Jurkat, Clone E6-1 (cell line): ENCODE results near the gene BPI. TPM values are rescaled to one million over a fixed set of nuclear protein-coding genes. Genes with fewer than 3 reads are reported as not detected.
A peak's percentile ranks its signal among the peaks of the same experiment; 100 is the strongest.
"Not testable (repeated sequence)": the region's sequence is repeated elsewhere in the genome, so short reads cannot be mapped to it uniquely, and the experiment has no call there.

ENCODE experiments used
- DNase-seq: peaks from one replicate; pipeline ENCODE4 v3.0.0-alpha.2; 2011; ENCODE audit warnings: low read depth, low spot score
- H3K4me3 ChIP-seq: 2 replicates; pipeline ENCODE4 v1.5.1; 2011; ENCODE audit warnings: mild to moderate bottlenecking, low read length, control low read depth, moderate library complexity
- polyA plus RNA-seq: library from polyadenylated mRNA; unstranded; fragments of >200 nt; gene quantifications from one replicate; pipeline ENCODE4 v1.2.1, GENCODE V29; 2012; ENCODE audit warnings: missing spikeins; ENCODE audit not compliant: insufficient read length, insufficient read depth

BPI gene
- not detected for polyA plus RNA-seq

DNA sequence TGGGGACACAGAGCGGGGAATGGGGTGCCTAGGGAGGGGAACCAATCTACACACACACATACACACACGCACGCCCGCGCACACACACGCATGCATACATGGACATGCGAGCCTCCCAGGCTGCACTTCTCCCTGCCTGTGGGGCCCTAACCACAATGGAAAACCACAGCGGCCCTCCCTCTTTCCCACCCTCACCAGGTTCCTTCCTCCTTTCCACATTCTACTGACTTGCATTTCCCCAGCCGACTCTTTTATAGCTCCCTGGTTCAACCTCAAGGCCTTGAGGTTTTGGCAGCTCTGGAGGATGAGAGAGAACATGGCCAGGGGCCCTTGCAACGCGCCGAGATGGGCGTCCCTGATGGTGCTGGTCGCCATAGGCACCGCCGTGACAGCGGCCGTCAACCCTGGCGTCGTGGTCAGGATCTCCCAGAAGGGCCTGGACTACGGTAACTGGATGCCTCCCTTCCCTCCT is at the start of gene BPI:
Gene BPI, plus strand, starts transcription at position 249 of the 472 bp plus-strand sequence. Its CDS starts 68 bp downstream, at position 317.
- peak; percentile 57 for DNase-seq
- no peak within 1 kb of the TSS for H3K4me3 ChIP-seq

DNA sequence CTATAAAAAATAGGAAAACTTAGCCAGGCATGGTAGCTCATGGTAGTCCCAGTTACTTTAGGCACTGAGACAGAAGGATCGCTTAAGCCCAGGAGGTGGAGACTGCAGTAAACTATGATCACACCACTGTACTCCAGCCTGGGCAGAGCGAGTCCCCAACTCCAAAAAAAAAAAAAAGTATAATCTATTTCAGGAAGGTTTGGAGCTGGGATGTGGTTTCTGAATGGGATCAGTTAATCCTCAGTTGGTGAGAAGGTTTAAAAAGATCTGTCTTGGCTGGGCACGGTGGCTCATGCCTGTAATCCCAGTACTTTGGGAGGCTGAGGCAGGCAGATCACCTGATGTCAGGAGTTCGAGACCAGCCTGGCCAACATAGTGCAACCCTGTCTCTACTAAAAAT is 49.3 kb upstream of the BPI start:
- not testable (repeated sequence) for DNase-seq

GRCh38 chr20:38255393-38255792 is 48.6 kb upstream of the BPI start:
- H3K4me3 ChIP-seq, result no peak overlapping the region
- DNase-seq, result no peak

More for the DNA sequence above, 49.3 kb upstream of the BPI start:
- not testable (repeated sequence) for H3K4me3 ChIP-seq

DNA sequence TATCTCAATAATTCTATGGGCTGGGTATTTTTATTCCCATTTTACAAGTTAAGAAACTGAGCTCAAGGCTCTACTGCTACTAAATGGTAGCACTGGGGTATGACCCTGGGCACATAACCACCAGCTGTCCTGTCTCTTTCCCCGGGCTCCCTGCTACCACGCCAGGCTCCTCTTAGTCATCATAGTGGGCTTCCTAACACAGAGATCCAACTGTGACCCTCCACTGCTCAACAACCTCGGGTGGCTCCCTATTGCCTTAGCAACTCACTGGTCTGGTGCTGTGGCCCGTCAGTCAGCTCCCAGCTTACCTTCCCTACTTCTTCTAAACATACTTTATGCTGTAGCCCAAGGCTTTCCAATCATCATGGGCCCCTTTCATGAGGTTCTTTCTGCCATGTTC is 47.9 kb upstream of the BPI start:
- no peak for DNase-seq
- H3K4me3 ChIP-seq, result no peak overlapping the region

- DNase-seq, result no peak
These were observed 47.0 kb upstream of the BPI start for GRCh38 chr20:38256966-38257365.

GRCh38 chr20:38258545-38259215 is 45.3 kb upstream of the BPI start:
- no peak for DNase-seq
- no peak overlapping the region for H3K4me3 ChIP-seq

More at GRCh38 chr20:38256966-38257365, 47.0 kb upstream of the BPI start:
- no peak overlapping the region for H3K4me3 ChIP-seq

GRCh38 chr20:38260025-38260377 is 44.0 kb upstream of the BPI start:
- DNase-seq, result no peak
- H3K4me3 ChIP-seq, result no peak overlapping the region

GRCh38 chr20:38260378-38261053 is 43.4 kb upstream of the BPI start, which contains the start of gene KIAA1755:
Gene KIAA1755, minus strand, starts transcription at chr20:38260735. Its CDS starts 235 bp downstream, at chr20:38260500.
- H3K4me3 ChIP-seq, result no peak within 1 kb of the TSS
- DNase-seq, result no peak

GRCh38 chr20:38261054-38261390 is 42.9 kb upstream of the BPI start:
- no peak overlapping the region for H3K4me3 ChIP-seq
- no peak for DNase-seq

DNA sequence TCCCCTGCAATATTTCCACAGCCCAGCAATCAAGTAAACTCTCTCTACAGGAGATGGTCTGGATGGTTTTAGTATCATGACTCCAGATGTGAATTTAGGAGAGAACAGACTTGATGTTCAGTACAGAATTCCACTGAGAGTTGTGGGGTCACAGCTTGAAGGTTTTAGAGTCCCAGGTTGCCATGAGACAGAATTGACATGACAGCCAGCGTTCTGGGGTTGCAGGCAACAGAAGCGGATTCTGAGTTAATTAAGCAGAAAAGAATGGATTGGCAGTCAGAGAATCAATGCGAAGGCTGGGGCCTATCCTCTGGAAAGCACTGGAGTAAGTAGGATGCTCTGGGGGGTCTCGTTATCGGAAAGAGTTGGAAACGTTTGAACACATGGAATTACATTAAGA is 41.0 kb upstream of the BPI start:
- no peak for DNase-seq
- H3K4me3 ChIP-seq, result no peak overlapping the region

- DNase-seq, result no peak
- no peak overlapping the region for H3K4me3 ChIP-seq
These were observed 37.5 kb upstream of the BPI start for GRCh38 chr20:38266426-38266825.

- no peak for DNase-seq
- H3K4me3 ChIP-seq, result no peak overlapping the region
These were observed 36.7 kb upstream of the BPI start for GRCh38 chr20:38267296-38267695.

GRCh38 chr20:38267901-38268514 is 35.9 kb upstream of the BPI start:
- H3K4me3 ChIP-seq, result no peak overlapping the region
- no peak for DNase-seq

DNA sequence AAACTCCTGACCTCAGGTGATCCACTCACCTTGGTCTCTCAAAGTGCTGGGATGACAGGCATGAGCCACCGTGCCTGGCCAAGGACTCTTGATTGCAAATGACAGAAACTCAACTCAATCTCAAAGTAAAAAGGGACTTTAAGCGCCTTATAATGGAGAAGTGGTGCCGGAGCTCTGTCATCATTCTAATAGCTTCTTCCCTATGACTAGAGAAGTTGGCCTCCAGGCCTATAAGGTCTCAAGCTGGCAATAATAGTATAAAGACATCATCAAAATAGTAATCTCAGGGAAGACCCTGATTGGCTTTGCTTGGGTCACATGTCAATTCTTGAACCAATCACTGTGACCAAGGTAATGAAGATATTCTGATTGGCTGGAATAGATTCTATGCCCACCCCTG is 34.9 kb upstream of the BPI start:
- DNase-seq, result no peak
- H3K4me3 ChIP-seq, result no peak overlapping the region

DNA sequence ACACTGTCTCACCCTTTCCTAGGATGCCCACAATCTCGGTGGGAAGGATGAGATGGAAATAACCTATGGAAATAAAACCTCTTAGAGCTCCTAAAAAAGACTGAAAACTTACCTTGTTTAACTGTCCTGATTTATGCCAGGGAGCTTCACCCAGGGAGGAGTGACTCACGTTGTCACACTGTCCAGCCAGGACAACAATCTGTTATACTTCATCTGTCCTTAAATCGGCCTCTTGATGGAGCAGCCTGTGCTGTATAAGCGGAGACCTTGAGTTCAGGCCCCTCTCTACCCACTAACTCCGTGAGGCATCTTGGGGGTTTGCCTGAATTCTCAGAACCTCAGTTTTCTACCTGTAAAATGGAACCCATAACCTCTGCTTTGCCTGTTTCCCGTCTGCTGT is 34.2 kb upstream of the BPI start:
- DNase-seq, result no peak
- H3K4me3 ChIP-seq, result no peak overlapping the region

DNA sequence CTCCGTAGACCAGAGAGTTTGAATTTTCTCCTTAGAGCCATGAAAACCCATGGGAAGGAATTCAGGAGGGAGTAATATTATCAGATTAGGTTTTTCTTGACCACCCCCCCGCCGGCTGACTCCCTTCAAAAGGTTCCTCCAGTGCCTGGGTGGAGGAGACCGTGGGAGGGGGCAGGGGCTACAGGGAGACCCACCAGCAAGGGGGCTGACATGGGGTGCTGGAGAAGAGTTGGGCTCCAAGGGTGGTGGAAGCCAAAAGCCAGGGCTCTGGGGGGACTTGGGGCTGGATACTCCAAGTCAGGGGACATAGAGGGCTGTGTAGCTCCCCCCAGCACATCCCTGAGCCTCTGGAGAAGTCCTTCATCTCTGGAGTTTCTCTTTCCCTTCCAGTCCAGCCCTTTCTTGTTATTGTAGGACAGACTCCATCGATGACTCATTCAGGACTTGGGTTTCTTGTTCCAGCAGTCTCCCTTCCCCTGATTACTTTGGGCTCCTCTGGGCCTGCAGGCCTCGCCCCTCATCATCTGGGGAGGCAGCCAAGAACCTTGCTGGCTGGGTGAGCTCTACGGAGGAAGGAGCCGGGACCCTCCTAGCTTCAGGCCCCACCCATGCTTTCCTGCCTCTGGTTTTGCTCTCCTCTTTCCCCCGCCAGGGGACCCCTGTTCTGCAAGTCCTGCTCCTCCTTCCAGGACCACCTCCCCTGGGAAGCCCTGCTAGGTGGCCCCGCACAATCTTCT is 32.9 kb upstream of the BPI start:
- no peak overlapping the region for H3K4me3 ChIP-seq
- DNase-seq, result no peak

DNA sequence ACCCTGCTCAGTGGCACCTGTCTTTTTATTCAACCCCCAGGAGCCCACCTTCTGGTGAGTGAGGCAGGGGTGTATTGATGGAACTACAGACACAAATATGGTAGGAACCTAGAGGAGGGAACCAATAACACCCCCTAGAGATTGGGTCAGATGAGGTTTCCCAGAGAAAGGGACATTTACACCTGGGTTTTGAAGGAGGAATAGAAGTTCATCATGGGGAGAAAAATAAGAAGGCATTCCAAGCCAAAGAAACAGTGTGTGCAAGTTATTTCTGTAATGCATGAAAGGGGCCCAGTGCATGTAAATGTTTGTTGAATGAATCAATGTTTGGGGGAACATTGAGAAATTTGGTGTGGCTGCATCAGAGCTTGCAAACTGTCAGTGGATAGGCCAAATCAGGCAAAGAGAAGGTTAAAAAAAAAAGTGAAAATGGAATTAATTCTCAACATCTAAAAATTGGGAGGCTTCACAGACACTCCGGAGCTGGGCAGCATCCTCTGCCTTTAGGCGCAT is 32.3 kb upstream of the BPI start:
- no peak overlapping the region for H3K4me3 ChIP-seq
- DNase-seq, result no peak

GRCh38 chr20:38272398-38272797 is 31.6 kb upstream of the BPI start:
- no peak for DNase-seq

GRCh38 chr20:38272961-38273360 is 31.0 kb upstream of the BPI start:
- no peak overlapping the region for H3K4me3 ChIP-seq
- no peak for DNase-seq

More at GRCh38 chr20:38272398-38272797, 31.6 kb upstream of the BPI start:
- no peak overlapping the region for H3K4me3 ChIP-seq
